Keratinocyte (primary cell): Measurements from ENCODE around the gene DPH2. TPM values are rescaled to one million over a fixed set of nuclear protein-coding genes. Genes with fewer than 3 reads are reported as not detected.
A peak's percentile ranks its signal among the peaks of the same experiment; 100 is the strongest.

Source experiments
- DNase-seq: peaks from one replicate; pipeline ENCODE4 v3.0.0-alpha.2; 2011; ENCODE audit warnings: low read depth, missing footprints, low spot score
- FAIRE-seq: peaks from 2 replicates; lab custom pipeline; 2011; peaks lifted over from hg19 to GRCh38; lab: Jason Lieb, UNC
- H2AFZ ChIP-seq: 2 replicates; pipeline ENCODE4 v1.6.0; 2012; ENCODE audit warnings: low read length, control low read depth, inconsistent platforms; ENCODE audit not compliant: control insufficient read depth
- H3K27ac ChIP-seq: 2 replicates; pipeline ENCODE4 v1.5.1; 2011; ENCODE audit warnings: low read length; ENCODE audit not compliant: control insufficient read depth, insufficient read depth
- H3K27me3 ChIP-seq: 3 replicates; pipeline ENCODE4 v1.6.0; 2011; ENCODE audit warnings: low read length; ENCODE audit not compliant: control insufficient read depth, insufficient read depth; ENCODE audit errors: extremely low read depth
- H3K36me3 ChIP-seq, 2 experiments: 2 replicates in 1 of 2; 3 replicates in 1 of 2; pipeline ENCODE4 v1.5.1; 2011; ENCODE audit warnings: low read length in 2 of 2, mild to moderate bottlenecking in 1 of 2; ENCODE audit not compliant: control insufficient read depth in 2 of 2, insufficient read depth in 2 of 2; ENCODE audit errors: extremely low read depth in 1 of 2
- H3K4me1 ChIP-seq: 3 replicates; pipeline ENCODE4 v1.5.1; 2011; ENCODE audit warnings: low read length; ENCODE audit not compliant: control insufficient read depth, insufficient read depth; ENCODE audit errors: extremely low read depth
- H3K4me2 ChIP-seq: 3 replicates; pipeline ENCODE4 v1.6.0; 2011; ENCODE audit warnings: low read depth, low read length; ENCODE audit not compliant: control insufficient read depth, insufficient read depth; ENCODE audit errors: extremely low read depth
- H3K4me3 ChIP-seq, 3 experiments: fragments of 200-600 bp in 1 of 3; sonication (generic) in 1 of 3; 2 replicates in 2 of 3; 3 replicates in 1 of 3; pipeline ENCODE4 v1.5.1; 2011 to 2016; ENCODE audit warnings: low read length in 3 of 3, mild to moderate bottlenecking in 3 of 3, control low read depth in 2 of 3, inconsistent platforms in 1 of 3, low read depth in 1 of 3, mixed read lengths in 1 of 3, mixed run types in 1 of 3, moderate library complexity in 1 of 3; ENCODE audit not compliant: control insufficient read depth in 2 of 3, insufficient read depth in 2 of 3; ENCODE audit errors: extremely low read depth in 1 of 3
- H3K79me2 ChIP-seq: 2 replicates; pipeline ENCODE4 v1.6.0; 2012; ENCODE audit warnings: low read length; ENCODE audit not compliant: control insufficient read depth, insufficient read depth
- H3K9ac ChIP-seq: 3 replicates; pipeline ENCODE4 v1.6.0; 2011; ENCODE audit warnings: low read length; ENCODE audit not compliant: control insufficient read depth, insufficient read depth; ENCODE audit errors: extremely low read depth
- H3K9me1 ChIP-seq: 3 replicates; pipeline ENCODE4 v1.6.0; 2011; ENCODE audit warnings: low read length; ENCODE audit not compliant: control insufficient read depth, insufficient read depth; ENCODE audit errors: extremely low read depth
- H3K9me3 ChIP-seq: 2 replicates; pipeline ENCODE4 v1.5.1; 2012; ENCODE audit warnings: low read depth, low read length; ENCODE audit not compliant: control insufficient read depth
- H4K20me1 ChIP-seq: 3 replicates; pipeline ENCODE4 v1.6.0; 2011; ENCODE audit warnings: low read length; ENCODE audit not compliant: control insufficient read depth, insufficient read depth; ENCODE audit errors: extremely low read depth
- EZH2 ChIP-seq: IDR thresholded peaks from one replicate; pipeline ENCODE4 v1.6.1; 2012; ENCODE audit warnings: inconsistent platforms, mild to moderate bottlenecking, low read length, moderate library complexity
- dilution Hi-C: fragments of 300-500 bp; cut with MboI; formaldehyde crosslinking; loops from one replicate; pipeline ENCODE4 v1.7.0; 2020; ENCODE audit warnings: low sequenced_read_pairs; ENCODE audit not compliant: extremely low pct_ligation_motif_present
- polyA plus RNA-seq, 5 experiments: library from polyadenylated mRNA; depleted of rRNA in 3 of 5; stranded (reverse) in 3 of 5; stranded (forward) in 1 of 5; unstranded in 1 of 5; fragments of >200 nt; gene quantifications; 1 replicate in 1 of 5; 2 replicates in 3 of 5; 3 replicates in 1 of 5; pipeline versions ENCODE4 v1.2.1 to v1.2.3, GENCODE V29; 2011 to 2012; ENCODE audit warnings: missing spikeins in 2 of 5, low read depth in 1 of 5, low replicate concordance in 1 of 5
- TF ChIP-seq, protein P1 (sequence below), 3 experiments: IDR thresholded peaks in 1 of 3; conservative IDR thresholded peaks in 1 of 3; optimal IDR thresholded peaks in 1 of 3; 2 replicates in 2 of 3; 3 replicates in 1 of 3; pipeline versions ENCODE3 to v1.5.1; 2011; ENCODE audit warnings: low read length in 3 of 3, mild to moderate bottlenecking in 3 of 3, moderate library complexity in 2 of 3, control low read depth in 1 of 3, inconsistent platforms in 1 of 3; ENCODE audit not compliant: insufficient read depth in 2 of 3; ENCODE audit errors: extremely low read depth in 1 of 3

DPH2 gene
- polyA plus RNA-seq, 1 donor (not counting 4 experiments of a cell fraction or from before 2014, with no cell fraction given) = 30.3 TPM

DNA sequence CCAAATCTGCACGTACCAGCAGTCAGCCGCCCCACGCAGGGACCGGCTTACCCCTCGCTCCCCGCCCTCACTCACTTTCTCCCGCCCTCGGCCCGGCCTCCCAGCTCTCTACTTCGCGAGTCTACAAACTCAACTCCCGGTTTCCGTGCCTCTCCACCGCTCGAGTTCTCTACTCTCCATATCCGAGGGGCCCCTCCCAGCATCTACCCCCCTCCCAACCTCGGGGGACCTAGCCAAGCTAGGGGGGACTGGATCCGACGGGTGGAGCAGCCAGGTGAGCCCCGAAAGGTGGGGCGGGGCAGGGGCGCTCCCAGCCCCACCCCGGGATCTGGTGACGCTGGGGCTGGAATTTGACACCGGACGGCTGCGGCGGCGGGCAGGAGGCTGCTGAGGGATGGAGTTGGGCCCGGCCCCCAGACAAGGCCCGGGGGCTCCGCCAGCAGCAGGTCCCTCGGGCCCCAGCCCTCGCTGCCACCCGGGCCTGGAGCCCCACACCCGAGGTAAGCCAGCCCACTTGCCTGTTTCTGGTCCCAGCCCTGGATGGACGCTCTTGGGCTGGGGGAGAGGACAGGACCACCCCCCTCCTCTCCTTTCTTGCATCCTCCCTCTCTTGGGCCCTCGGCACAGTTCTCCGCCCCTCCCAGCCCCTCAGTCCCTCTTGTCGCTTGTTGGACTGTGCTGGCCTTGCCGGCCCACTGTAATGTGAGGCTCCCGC lies 36.3 kb upstream of the DPH2 start, which contains the start of gene ARTN:
Gene ARTN (plus strand): TSS at position 416 of the 715 bp plus-strand sequence. CDS start 1,856 bp downstream, outside the sequence.
- Histone ChIP-seq H3K27me3 (no peaks in the 10 kb centered on the region), H4K20me1 (peaks cover 2% of the 10 kb centered on the region), H3K4me2 (peak within 1 kb of the TSS; percentile 97), H2AFZ (no peak within 1 kb of the TSS), H3K27ac (peak within 1 kb of the TSS; percentile 81), H3K9ac (peak within 1 kb of the TSS; percentile 89), H3K4me1 (peaks cover 72% of the 10 kb centered on the region), H3K9me1 (no peaks in the 10 kb centered on the region), H3K4me3 (peak within 1 kb of the TSS; percentile 66 to 95 (median 80)), H3K79me2 (peaks cover 39% of the 10 kb centered on the region), H3K36me3 (peaks cover 5 to 28% of the 10 kb centered on the region in 2 experiments), H3K9me3 (no peaks in the 10 kb centered on the region)
- DNase-seq = no peak
- dilution Hi-C loops = loop anchor here (25.0 kb wide), 2 partner anchors 96 to 221 kb away; partner anchors contain the start of gene ST3GAL3
- TF ChIP-seq EZH2 = no peak
- no peak for FAIRE-seq

DNA sequence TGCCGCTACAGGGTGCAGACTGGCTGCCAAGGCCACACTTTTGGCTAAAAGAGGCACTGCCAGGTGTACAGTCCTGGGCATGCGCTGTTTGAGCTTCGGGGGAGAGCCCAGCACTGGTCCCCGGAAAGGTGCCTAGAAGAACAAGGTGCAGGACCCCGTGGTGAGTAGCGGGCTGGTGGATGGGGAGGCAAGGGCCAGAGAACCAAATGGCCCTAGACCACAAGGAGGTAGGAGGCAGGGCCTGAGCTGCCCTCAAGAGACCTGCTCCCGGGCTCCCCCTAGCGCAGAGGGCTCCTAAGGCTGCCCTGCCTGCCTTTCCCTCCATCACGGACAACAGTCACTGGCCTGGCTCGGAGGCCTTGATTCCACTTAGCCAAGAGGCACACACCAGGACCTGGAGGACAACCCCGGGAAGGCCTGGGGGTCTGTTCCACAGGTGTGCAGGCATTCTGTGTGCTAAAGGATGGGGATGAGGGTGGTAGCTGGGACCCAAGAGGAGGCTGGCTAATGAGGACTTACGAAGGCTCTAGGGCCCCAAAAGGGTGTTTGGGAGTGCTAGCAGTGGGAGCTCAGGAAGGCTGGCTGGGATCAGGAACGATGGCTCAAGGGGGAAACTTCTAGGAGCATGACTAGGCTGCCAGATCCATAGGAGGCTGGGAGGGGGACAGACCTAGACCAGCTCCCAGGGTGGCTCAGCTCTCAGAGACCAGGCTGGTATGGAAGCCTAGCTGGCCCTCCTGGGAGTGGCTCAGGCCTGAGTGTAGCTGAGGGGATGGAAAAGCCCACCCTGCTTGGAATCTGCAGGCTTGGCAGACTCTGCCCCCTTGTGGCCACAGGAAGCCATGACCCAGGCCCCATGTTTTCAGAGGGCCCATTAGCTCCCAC lies 35.5 kb upstream of the DPH2 start:
- TF ChIP-seq, protein P1, sequence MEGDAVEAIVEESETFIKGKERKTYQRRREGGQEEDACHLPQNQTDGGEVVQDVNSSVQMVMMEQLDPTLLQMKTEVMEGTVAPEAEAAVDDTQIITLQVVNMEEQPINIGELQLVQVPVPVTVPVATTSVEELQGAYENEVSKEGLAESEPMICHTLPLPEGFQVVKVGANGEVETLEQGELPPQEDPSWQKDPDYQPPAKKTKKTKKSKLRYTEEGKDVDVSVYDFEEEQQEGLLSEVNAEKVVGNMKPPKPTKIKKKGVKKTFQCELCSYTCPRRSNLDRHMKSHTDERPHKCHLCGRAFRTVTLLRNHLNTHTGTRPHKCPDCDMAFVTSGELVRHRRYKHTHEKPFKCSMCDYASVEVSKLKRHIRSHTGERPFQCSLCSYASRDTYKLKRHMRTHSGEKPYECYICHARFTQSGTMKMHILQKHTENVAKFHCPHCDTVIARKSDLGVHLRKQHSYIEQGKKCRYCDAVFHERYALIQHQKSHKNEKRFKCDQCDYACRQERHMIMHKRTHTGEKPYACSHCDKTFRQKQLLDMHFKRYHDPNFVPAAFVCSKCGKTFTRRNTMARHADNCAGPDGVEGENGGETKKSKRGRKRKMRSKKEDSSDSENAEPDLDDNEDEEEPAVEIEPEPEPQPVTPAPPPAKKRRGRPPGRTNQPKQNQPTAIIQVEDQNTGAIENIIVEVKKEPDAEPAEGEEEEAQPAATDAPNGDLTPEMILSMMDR (optimal IDR thresholded peaks at IDR 0.05 in 1 of 3, IDR thresholded peaks at IDR 0.05 in 1 of 3, conservative IDR thresholded peaks at IDR 0.05 in 1 of 3; ENCODE audit: extremely low read depth in 1 of 3, insufficient read depth in 2 of 3, low read length in 3 of 3) = peak in 2 of 3 experiments; percentile 87 to 98
- no peak for TF ChIP-seq EZH2
- no peaks in the 10 kb centered on the region for H3K27me3 ChIP-seq
- FAIRE-seq (peak; percentile 84), DNase-seq (no peak)
- H3K9me3 ChIP-seq = no peaks in the 10 kb centered on the region
- no peaks in the 10 kb centered on the region for H3K9me1 ChIP-seq
- H3K79me2 ChIP-seq = peaks cover 39% of the 10 kb centered on the region
- dilution Hi-C loops = loop anchor here (25.0 kb wide), 2 partner anchors 97 to 222 kb away; partner anchors contain the start of gene ST3GAL3
- H3K36me3 ChIP-seq = peaks cover 7 to 28% of the 10 kb centered on the region in 2 experiments
- peak overlapping the region; percentile 81 for H3K27ac ChIP-seq
- peaks cover 2% of the 10 kb centered on the region for H4K20me1 ChIP-seq
- no peak overlapping the region for H2AFZ ChIP-seq
- H3K9ac ChIP-seq = peak overlapping the region; percentile 89
- peak overlapping the region; percentile 66 to 95 (median 80) for H3K4me3 ChIP-seq
- H3K4me2 ChIP-seq = peak overlapping the region; percentile 97
- peaks cover 68% of the 10 kb centered on the region for H3K4me1 ChIP-seq
